22Rv1 (cell line): Measurements from ENCODE around the gene MYOC.
"Not testable (repeated sequence)": the region's sequence is repeated elsewhere in the genome, so short reads cannot be mapped to it uniquely, and the experiment has no call there.

Source experiments
- H3K27ac ChIP-seq: fragments of 450-650 bp; 2 replicates; pipeline ENCODE4 v1.5.1; 2017
- CTCF ChIP-seq: fragments of 450-650 bp; IDR thresholded peaks from 2 replicates; pipeline ENCODE4 v1.5.1; 2017; ENCODE audit warnings: mild to moderate bottlenecking
- ZFX ChIP-seq: fragments of 450-650 bp; IDR thresholded peaks from 2 replicates; pipeline ENCODE4 v1.6.1; 2017; ENCODE audit warnings: antibody characterized with exemption, borderline replicate concordance

The MYOC gene

GRCh38 chr1:171663036-171663853, 10.8 kb upstream of the MYOC start:
- TF ChIP-seq ZFX (no peak), CTCF (no peak)
- no peak overlapping the region for H3K27ac ChIP-seq

- TF ChIP-seq CTCF (no peak), ZFX (no peak)
- H3K27ac ChIP-seq: no peak overlapping the region
Observed at GRCh38 chr1:171661076-171661650, 8.7 kb upstream of the MYOC start.

- H3K27ac ChIP-seq: not testable (repeated sequence)
Observed at GRCh38 chr1:171656206-171656605, 3.7 kb upstream of the MYOC start.

GRCh38 chr1:171655746-171656116, 3.2 kb upstream of the MYOC start:
- no peak overlapping the region for H3K27ac ChIP-seq
- TF ChIP-seq CTCF (peak; percentile 60), ZFX (no peak)

GRCh38 chr1:171654942-171655745, 2.7 kb upstream of the MYOC start:
- no peak overlapping the region for H3K27ac ChIP-seq
- TF ChIP-seq CTCF: peak; percentile 96
- TF ChIP-seq ZFX: no peak

- H3K27ac ChIP-seq: no peak overlapping the region
- TF ChIP-seq ZFX (no peak), CTCF (no peak)
Observed at GRCh38 chr1:171654201-171654941, 1.9 kb upstream of the MYOC start.

- no peak overlapping the region for H3K27ac ChIP-seq
- TF ChIP-seq CTCF: no peak
- TF ChIP-seq ZFX: no peak
Observed at GRCh38 chr1:171653796-171654195, 1.3 kb upstream of the MYOC start.
